NCI-H2196 treated with DMSO at 0.1 percent for 48 hours (cell line): ENCODE measurements around the gene WNK4.
A peak's percentile ranks its signal among the peaks of the same experiment; 100 is the strongest.
"Not testable (repeated sequence)": the region's sequence is repeated elsewhere in the genome, so short reads cannot be mapped to it uniquely, and the experiment has no call there.

Source experiments
- DNase-seq: peaks from one replicate; lab custom pipeline; 2025; ENCODE audit not compliant: unreplicated experiment; lab: John Stamatoyannopoulos, UW

Gene WNK4

GRCh38 chr17:42779936-42780850 lies at the start of gene WNK4:
TSS of gene WNK4 (plus strand) at chr17:42780610. CDS start at chr17:42780699, 89 bp downstream.
- no peak for DNase-seq

GRCh38 chr17:42740699-42741098 lies 39.7 kb upstream of the WNK4 start:
- DNase-seq = no peak

GRCh38 chr17:42742916-42743315 lies 37.5 kb upstream of the WNK4 start:
- not testable (repeated sequence) for DNase-seq

- DNase-seq = no peak
Observed at GRCh38 chr17:42743595-42744282, 36.7 kb upstream of the WNK4 start.

GRCh38 chr17:42744283-42744805 lies 36.1 kb upstream of the WNK4 start:
- peak; percentile 32 for DNase-seq

GRCh38 chr17:42744806-42745617 lies 35.4 kb upstream of the WNK4 start, which contains the start of gene EZH1:
TSS of gene EZH1 (minus strand) at chr17:42745040. CDS start at chr17:42728941, 16,099 bp downstream.
- DNase-seq = peak; percentile 62

- DNase-seq = no peak
Observed at GRCh38 chr17:42748202-42748907, 32.1 kb upstream of the WNK4 start.

- no peak for DNase-seq
Observed at GRCh38 chr17:42748908-42749798, 31.3 kb upstream of the WNK4 start.

GRCh38 chr17:42750739-42751344 lies 29.6 kb upstream of the WNK4 start:
- no peak for DNase-seq

- DNase-seq = no peak
Observed at GRCh38 chr17:42751628-42752027, 28.8 kb upstream of the WNK4 start.

GRCh38 chr17:42754782-42755181 lies 25.6 kb upstream of the WNK4 start:
- DNase-seq = no peak

- no peak for DNase-seq
Observed at GRCh38 chr17:42759982-42760651, 20.3 kb upstream of the WNK4 start.

- no peak for DNase-seq
Observed at GRCh38 chr17:42760652-42761581, 19.5 kb upstream of the WNK4 start, which contains the start of gene RAMP2. TSS of gene RAMP2 (plus strand) at chr17:42761227. CDS start at chr17:42761262, 35 bp downstream.

GRCh38 chr17:42761638-42762037 lies 18.8 kb upstream of the WNK4 start:
- DNase-seq = no peak

- no peak for DNase-seq
Observed at GRCh38 chr17:42766124-42766523, 14.3 kb upstream of the WNK4 start.

- DNase-seq = no peak
Observed at GRCh38 chr17:42767512-42767911, 12.9 kb upstream of the WNK4 start.

GRCh38 chr17:42768006-42768405 lies 12.4 kb upstream of the WNK4 start:
- DNase-seq = not testable (repeated sequence)
